NCI-H510A treated with DMSO at 0.1 percent for 48 hours (cell line): ENCODE measurements around the gene C1QTNF6.
"Not testable (repeated sequence)": the region's sequence is repeated elsewhere in the genome, so short reads cannot be mapped to it uniquely, and the experiment has no call there.

Experiments
- DNase-seq: peaks from one replicate; lab custom pipeline; 2025; lab: John Stamatoyannopoulos, UW

Gene C1QTNF6

DNA sequence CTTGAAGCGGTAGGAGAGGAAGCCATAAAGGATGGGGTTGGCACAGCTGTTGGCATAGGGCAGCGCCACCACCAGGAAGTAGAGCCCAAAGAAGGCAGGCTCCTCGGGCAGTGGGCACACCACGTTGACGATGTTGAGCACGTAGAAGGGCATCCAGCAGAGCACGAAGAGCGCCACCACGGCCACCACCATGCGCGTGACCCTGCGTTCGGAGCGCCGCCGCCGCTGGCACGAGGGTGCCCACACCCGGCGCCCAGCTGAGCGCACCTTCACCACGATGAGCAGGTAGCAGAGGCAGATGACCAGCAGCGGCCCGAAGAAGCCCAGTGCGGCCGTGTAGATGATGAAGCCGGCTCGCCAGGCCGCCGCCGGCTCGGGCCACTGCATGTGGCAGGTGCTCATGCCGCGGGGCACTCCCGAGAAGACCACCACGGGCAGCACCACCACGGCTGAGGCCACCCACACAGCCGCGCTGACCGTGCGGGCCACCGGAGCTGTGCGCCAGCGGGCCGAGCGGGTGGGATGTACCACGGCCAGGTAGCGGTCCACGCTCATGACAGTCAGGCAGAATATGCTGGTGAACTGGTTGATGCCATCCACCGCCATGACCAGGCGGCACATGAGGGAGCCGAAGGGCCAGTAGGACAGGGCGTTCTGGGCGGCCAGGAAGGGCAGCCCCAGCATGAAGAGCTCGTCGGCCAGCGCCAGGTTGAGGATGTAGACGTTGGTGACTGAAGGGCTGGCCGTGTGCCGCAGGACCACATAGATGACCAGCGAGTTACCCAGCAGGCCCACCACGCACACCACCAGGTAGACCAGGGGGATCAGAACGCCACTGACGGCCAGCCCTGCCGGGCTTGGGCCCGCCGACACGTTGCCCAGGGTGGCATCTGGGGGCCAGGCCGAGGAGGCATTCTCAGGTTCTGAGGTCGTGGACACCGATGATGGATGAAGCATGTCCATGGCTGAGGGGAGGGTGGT is 19.1 kb upstream of the C1QTNF6 start:
- DNase-seq, result no peak

DNA sequence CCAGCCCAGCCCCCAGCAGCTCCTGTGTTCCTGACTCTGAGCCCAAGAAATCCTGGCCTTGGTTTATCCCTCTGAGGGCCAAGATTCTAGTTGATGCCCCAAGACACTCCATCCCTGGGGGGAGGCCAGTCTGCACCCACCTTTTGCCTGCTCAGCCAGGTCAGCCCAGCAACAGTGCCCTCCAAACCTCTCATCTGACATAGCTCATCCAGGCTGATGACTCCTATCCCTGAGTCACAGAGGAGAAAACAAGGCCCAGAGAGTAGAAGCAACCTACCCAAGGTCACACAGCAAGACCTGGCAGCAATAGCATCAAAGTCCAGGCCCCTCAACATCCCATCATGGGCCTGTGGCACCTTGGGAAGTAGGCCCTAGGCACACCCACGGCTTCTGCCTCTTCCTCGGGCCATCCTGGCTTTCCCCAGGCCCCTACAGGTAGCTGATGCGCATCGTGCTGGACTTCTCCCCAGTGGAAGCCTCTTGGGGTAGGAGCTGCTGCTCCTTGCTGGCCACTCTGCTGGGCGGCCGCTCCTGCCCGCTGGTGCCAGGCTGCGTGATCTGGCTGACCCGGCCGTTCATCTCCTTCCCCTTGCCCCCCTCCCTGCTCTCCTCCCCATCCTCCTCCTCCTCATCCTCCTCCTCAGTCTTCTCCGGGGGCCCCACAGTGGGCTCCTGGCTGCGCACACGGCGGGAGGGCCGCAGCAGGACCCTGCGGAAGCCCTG is 18.2 kb upstream of the C1QTNF6 start:
- no peak for DNase-seq

DNA sequence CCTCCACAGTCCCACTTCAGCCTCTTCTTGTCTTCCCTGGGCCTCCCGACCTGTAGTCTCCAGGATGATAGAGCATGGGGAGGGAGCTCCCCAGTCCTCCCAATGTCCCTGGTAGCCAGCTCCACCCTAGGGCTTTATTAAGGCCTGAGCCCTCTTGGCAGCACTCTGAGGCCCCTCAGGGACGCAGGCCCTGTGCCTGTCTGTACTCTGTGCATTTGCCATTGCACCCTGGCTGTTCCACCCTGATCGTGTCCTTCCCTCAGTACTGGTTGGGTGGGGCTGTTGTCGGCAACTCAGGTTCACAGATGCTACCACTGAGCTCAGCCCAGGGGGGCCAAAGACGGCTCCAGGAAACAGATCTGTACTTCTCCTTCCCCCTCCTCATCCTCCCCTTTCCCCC is 17.0 kb upstream of the C1QTNF6 start:
- DNase-seq, result no peak

DNA sequence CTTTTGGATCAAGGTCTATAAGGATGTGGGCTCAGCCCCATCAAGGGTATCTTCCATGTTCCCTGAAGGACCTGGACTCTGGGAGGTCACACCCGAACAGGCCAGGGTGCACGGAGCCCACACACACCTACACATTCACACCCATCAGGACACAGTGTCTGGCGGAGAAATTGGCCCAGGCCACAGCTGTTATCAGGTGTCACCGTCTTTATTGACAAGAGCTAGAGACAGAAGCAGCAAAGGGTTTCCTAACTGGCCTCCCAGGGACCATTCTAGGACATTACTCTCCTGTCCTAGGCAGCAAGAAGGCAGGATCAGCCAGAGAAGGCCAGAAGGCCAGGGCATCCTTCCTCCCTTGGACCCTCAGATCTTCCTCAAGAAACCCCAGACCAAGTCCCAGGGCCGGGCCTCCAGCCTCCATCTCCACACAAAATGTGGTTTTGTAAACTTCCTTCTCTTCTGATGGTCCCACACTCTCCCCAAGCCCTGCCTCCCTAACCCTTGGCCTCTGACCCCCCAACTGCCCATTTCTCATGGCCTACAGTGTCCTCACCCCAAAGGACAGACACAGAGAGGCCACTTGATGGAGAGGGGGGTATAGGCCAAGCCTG is 16.1 kb upstream of the C1QTNF6 start:
- no peak for DNase-seq

DNA sequence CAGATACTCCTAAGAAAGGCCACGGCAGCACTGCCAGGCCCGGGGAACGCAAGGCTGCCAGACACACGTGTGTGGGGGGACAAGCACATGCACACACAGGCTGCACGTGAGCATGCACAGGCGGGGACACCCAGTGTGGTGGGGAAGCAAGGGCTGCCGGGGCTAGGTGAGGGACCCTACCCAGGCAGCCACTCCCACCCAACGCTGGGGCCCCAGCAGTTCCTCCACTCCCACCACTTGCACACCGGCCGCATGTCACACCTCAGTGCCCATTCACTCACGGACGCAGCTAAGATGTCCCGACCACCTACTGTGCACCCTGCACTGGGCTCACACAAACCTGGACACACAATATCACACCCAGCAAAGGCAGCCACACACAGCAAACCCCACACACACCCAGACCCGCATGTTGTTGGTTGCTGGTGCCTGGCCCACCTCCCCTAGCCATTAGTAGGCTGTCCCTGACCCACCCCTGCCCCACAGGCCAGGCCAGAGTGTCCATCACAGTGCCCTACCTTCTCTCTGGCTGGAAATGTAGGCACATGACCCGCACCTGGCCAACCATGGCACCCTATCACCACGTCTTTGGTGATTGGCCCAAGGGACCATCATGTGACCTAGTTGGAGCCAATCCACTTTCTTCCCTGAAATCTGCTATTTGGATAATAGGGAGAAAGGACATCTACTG is 15.5 kb upstream of the C1QTNF6 start:
- no peak for DNase-seq

DNA sequence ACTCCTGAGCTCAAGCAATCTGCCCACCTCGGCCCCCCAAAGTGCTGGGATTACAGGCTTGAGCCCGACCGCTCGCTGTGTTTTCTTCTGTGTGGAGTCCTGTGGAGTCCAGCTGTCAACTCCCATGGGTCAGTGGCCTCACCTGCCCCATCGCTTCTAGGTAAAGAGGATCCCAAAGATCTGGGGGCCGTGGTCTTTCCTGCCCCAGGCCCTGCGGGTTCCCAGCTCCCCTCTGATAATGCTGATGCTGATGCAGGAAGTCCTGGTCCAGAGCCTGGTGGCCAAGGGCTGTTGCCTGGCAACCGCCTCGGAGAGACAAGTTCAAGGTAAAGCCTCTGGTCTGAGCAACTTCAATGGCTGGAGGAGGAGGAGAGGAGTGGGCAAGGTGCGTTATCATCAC is 14.7 kb upstream of the C1QTNF6 start:
- no peak for DNase-seq

DNA sequence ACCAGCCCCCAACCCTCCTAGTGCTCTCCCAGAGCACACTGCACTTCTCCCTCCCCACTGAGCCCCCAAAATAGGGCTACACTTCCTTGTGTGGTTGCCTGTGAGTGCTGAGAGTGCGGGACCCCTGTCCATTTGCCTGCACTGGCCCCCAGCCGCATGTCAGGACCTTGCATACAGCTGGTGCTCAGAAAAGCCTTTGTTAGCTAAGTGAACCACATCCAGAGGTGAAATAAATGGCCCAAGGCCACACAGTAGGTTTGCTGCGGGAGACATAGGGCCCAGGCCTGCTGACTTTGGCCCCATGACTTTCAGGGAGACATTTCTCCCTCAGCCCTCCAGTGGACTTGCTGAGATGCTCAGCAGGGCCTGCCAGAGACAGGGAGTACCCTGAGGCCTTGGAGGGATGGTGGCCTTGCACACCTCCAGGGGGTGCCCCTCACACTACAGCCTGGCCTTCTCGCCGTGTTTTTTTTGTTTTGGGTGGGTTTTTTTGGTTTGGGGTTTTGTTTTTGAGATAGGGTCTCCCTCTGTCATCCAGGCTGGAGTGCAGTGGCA is 14.0 kb upstream of the C1QTNF6 start:
- DNase-seq, result no peak

DNA sequence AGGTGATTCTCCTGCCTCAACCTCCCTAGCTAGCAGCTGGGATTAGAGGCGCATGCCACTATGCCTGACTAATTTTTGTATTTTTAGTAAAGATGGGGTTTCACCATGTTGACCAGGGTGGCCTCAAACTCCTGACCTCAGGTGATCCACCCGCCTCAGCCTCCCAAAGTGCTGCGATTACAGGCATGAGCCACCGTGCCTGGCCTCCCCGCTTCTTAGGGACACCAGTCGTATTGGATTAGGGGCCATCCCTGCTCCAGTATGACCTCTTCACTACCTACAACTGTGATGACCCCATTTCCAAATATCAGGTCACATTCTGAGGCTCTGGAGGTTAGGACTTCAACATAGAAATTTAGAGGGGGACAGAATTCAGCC is 13.4 kb upstream of the C1QTNF6 start:
- not testable (repeated sequence) for DNase-seq

DNA sequence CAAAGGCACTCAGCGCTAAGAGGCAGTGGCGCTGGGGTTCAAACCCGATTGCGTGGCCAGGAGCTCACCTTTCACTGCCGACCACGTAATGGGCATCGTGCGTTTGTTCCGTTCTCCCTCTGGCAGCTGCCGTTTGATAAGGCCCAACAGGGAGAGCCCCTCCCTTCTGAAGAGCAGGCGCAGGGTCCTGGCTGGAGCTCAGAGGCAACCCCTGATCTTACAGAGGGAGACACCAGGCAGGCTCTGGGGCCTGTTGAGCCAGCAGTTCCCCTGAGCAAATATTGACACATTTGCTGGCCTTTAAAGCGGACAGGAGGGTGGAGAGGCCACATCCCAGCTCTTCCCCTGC is 11.7 kb upstream of the C1QTNF6 start:
- no peak for DNase-seq

DNA sequence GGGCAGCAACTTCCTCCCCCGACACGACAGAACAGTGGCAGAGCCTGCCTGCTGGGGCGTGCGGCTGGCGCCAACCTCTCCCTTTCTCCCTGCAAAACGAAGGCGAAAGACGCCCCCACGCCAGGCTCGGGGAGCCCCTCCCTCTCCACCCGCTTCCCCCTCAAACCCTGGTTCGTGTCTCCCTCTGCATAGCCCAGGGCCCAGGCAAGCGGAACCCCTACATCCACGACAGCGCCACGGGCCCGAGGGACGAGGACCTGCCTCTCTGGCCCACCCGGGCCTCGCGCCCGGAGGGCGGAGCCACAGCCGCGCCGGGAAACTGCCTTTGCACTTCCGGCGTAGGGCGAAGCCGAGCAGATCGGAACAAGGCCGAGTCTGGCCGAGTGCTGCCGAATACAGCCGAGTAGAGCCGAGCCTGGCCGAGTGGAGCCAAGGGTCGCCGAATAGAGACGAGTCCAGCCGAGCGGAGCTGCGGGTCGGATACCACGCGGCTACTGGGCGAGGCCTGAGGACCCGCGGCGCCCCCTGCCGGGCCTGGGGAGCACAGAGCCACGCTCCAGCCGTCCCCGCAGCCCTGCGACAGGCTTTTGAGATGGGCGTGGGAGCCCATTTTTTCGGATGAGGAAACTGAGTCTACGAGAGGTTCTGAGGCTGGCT is 11.2 kb upstream of the C1QTNF6 start:
- peak; percentile 33 for DNase-seq

DNA sequence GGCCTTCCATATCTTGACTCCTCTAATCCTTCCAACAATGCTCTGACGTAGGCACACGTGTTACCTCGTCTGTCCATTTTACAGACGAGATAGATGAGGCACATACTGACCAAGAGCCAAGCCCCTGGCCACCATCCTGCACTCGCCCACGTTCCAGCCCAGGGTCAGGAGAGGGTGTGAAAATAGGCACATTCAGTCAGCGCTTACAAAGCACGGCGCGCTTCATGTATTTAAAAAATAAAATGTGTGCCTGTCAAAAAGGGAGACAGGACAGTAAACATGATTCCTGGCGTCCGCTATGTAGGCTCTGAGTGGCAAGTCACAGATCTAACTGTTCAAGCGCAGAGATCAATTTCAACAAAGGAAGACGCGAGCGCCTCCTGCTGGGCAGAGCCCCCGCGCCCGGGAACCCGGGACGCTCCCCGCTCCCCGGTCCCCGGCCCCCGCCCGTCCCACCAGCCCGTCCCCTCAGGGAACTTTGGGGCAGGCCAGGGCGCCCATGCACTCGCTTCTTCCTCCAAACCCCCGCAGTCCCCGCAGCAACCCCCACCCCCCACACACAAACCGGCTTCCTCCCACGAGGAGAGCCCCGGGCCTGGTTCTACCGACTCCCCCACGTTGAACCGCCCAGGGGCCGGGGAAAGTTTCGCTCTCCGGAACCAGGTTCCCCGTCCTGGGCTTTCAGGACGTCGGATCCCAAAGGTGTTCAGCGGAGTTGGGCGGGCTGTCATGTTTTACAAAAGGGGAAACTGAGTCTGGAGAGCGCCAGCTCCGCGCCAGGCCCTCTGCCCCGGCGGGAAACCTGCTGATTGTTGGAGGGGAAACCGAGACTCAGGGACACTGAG is 10.4 kb upstream of the C1QTNF6 start:
- no peak for DNase-seq

DNA sequence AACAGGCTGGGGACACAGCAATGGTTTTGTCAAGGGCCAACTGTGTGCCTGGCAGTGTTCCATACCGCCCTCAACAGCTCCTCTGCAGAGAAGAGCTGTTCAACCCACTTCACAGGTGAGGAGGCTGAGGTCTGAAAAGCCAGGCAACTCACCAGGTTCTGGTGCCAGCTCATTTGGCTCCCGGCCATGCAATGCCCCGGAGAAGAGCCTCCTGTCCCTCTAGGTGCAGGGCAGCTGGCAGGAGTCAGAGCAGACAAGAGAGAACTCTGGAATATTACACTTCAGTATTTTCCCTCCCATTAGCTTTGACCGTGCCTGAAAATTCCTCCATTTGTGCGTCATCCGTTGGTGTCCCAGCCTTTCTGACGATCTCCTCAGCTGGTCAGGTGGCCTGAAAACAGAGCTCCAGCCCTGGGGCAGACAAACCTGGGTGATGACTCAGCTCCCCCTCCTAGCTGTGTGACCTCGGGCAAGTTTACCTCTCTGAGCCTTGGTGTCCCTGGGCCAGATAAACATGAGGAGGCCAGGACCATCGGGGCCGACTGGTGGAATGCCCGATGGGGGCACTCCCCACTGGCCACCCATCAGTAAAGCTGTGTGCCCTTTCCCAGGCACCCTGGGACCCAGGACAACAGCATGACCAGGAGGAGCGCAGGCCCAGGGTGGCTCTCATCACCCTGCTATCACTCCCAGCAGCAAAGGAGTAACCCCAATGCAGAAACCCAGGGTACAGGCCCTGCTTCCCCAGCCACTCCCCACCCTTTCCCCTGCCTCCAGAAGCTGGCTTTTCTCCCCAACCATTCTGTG is 9.6 kb upstream of the C1QTNF6 start:
- DNase-seq, result no peak

DNA sequence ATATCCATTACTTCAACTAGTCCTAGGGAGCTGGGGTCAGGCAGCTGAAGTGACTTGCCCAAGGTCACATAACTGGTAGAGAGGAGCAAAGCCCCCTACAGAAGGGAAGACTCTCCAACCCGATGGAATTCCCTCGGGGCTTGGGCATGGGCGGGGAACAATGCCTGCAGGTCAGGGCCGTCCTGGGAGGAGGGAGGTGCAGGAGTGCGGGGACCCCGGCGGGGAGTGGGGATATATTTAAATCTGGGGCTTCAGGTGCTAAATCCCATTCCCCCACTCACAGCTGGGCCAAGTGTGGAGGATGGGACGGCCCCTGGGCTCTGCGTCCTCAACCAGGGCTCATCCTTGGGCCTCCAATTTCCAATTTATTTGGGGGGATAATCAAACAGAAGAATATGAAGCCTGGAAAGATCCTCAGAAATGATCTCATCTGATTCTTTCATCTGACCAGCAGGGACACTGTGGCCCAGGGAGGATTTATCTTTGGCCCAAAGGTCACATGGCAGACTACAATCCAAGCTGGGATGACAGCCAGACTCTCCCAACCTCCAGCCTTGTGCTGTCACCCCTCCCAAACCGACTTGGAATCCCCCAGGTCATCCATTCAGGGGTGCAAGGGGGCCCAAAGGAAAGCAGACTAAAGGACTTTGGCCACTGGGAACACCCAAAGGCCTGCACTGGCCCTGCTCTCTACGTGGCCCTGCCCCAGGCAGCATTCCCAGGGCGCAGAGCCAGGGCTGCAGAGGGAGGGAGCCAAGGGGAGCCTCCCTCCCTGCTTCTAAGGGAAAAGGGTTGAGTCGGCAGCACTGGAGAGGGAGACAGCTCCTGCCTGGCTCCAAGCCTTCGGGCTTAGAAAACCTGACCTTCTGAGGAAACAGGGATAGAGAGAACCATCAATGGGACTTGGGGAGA is 8.7 kb upstream of the C1QTNF6 start:
- no peak for DNase-seq

DNA sequence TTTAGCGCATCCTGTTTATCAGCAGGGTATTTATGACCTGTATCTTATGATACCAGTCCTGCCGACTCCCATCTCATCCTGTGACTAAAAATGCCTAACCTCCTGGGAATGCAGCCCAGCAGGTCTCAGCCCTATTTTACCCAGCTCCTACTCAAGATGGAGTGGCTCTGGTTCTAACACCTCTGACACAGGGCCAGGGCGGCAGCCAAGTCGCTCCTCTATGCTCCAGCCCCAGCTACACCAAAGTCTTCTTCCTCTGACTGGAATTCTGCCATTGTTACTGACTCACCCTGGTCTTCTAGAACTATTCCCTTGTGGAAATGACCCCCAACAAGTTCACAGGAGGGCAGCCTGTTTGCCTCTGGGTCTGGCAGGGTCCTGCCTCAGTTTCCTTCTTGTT is 7.9 kb upstream of the C1QTNF6 start:
- DNase-seq, result no peak

DNA sequence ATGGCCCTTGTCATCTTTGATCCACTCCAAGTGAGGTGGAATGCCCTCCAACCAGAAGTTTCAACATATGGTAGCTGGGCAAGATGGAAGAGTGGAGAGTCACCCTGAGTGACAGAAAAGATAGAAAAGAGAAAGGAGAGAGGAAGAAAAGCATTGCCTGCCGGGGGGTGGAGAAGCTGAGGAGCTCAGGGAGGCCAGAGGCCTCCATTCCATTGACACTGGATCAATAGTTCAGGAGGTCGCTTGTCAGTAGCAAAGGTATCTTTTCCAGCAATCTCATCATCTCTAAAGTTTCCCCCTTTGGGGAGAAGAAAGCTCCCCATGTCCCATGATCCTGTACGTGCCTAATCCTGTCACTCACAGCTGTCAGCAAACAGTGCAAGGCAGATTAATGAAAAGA is 6.7 kb upstream of the C1QTNF6 start:
- no peak for DNase-seq

DNA sequence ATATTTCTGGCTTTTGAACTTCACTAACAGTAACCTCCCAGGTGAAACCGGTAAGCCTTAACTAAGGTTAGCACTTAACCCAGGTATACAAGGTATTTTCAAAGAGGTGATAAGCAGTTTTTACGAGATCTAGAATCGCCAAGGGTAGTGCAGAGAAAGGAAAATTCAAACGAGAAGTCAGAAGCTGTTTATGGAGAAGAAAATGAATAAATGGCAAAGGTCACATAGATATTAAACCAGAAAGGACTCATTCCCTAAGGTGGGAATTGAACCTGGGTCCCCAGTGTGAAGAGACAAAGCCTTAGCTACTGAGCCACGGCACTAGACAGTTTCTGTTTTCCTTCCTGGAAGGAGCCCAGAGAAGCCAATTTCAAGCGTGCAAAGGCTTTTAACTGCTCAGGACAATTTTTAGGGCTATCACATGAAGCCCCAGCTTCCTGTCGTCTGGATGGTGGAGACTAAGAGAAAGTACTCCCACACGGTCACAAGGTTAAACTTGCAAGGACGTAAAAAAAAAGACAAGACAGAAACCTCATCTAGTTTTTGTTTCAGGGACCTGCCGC is 5.7 kb upstream of the C1QTNF6 start:
- DNase-seq, result no peak

DNA sequence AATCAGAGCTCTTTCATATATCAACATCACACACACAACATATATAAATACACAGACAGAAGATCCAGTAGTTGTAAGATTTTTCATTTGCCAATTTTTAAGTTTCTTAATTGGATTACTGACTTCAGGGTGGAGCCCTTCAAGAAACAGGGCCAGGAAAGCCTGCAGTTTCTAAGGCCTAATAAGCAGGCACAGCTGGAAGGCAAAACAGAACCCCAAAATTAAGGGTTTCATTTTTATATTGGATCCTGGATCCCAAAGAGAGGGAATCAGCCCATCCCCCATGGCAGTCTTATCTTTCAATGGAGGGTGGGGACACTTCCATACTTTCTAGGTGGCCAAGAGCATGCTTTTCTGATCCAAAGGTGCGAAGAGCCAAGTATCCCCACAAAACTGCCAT is 4.7 kb upstream of the C1QTNF6 start:
- DNase-seq, result no peak

DNA sequence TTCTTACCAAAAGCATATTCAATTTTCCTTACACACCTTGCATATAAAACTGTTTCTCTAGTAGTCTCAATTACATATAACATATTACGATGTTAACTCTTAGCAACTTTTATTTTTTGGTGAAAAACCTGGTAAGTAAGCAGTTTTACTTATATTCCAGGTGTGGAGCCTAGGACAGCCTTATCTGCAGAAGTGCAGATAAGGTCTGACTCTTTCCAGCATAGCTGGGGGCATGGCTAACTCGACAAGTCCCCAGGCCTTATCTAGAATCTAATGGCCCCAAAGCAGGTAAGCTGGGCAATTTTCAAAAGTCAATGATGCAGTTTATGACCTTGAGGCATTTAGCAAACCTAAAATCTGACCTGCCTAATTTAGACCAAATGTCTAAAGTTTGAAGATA is 4.2 kb upstream of the C1QTNF6 start:
- no peak for DNase-seq
